Neural crest cell (in vitro differentiated cells): Measurements from ENCODE around the gene FXYD1. TPM values are rescaled to one million over a fixed set of nuclear protein-coding genes. Genes with fewer than 3 reads are reported as not detected.

Experiments used
- DNase-seq: peaks from one replicate; pipeline ENCODE4 v3.0.0; 2021; ENCODE audit warnings: low read depth, mixed read lengths, low spot score
- H3K27ac Mint-ChIP-seq: one replicate; pipeline ENCODE4 v1.8.0; 2021; ENCODE audit warnings: mild to moderate bottlenecking, mixed read lengths; ENCODE audit not compliant: unreplicated experiment
- H3K27me3 Mint-ChIP-seq: 2 replicates; pipeline ENCODE4 v1.8.0; 2021; ENCODE audit warnings: low read depth, mild to moderate bottlenecking, mixed read lengths
- H3K36me3 Mint-ChIP-seq: 2 replicates; pipeline ENCODE4 v1.8.0; 2021; ENCODE audit warnings: low read depth, mild to moderate bottlenecking, mixed read lengths
- H3K4me1 Mint-ChIP-seq: 2 replicates; pipeline ENCODE4 v1.8.0; 2021; ENCODE audit warnings: mixed read lengths
- H3K4me3 Mint-ChIP-seq: one replicate; pipeline ENCODE4 v1.8.0; 2021; ENCODE audit warnings: mild to moderate bottlenecking, mixed read lengths
- H3K9me3 Mint-ChIP-seq: 2 replicates; pipeline ENCODE4 v1.8.0; 2021; ENCODE audit warnings: mixed read lengths
- CTCF ChIP-seq: fragments of 200-600 bp; sonication (generic); conservative IDR thresholded peaks from 2 replicates; pipeline ENCODE4 v1.5.0; 2021; ENCODE audit warnings: antibody characterized with exemption, mild to moderate bottlenecking
- total RNA-seq: library from RNA; stranded (reverse); gene quantifications from 2 replicates; pipeline ENCODE4 v1.2.1, GENCODE V29; 2021

Gene FXYD1
- total RNA-seq, 1 donor from 2014 or later = 4.2 TPM

- Mint-ChIP-seq H3K4me1 (peaks cover 28% of the 10 kb centered on the region), H3K4me3 (no peak overlapping the region), H3K27me3 (no peaks in the 10 kb centered on the region), H3K36me3 (no peaks in the 10 kb centered on the region), H3K9me3 (no peaks in the 10 kb centered on the region), H3K27ac (no peak overlapping the region)
- no peak for TF ChIP-seq CTCF
- DNase-seq = no peak
Observed at GRCh38 chr19:35124098-35125060, 14.2 kb upstream of the FXYD1 start.

GRCh38 chr19:35125270-35125717 lies 13.3 kb upstream of the FXYD1 start:
- H3K27me3 Mint-ChIP-seq = no peaks in the 10 kb centered on the region
- H3K4me1 Mint-ChIP-seq = peaks cover 32% of the 10 kb centered on the region
- no peaks in the 10 kb centered on the region for H3K9me3 Mint-ChIP-seq
- no peak for DNase-seq
- no peak overlapping the region for H3K4me3 Mint-ChIP-seq
- no peak for TF ChIP-seq CTCF
- H3K36me3 Mint-ChIP-seq = no peaks in the 10 kb centered on the region
- peak overlapping the region; percentile 90 for H3K27ac Mint-ChIP-seq

GRCh38 chr19:35125749-35126623 lies 12.6 kb upstream of the FXYD1 start:
- Mint-ChIP-seq H3K9me3 (no peaks in the 10 kb centered on the region), H3K4me3 (no peak overlapping the region), H3K4me1 (peaks cover 32% of the 10 kb centered on the region), H3K27ac (peak overlapping the region; percentile 90), H3K36me3 (no peaks in the 10 kb centered on the region), H3K27me3 (no peaks in the 10 kb centered on the region)
- no peak for DNase-seq
- TF ChIP-seq CTCF = no peak

GRCh38 chr19:35126624-35126959 lies 12.0 kb upstream of the FXYD1 start:
- Mint-ChIP-seq H3K4me1 (peaks cover 32% of the 10 kb centered on the region), H3K27ac (no peak overlapping the region), H3K27me3 (no peaks in the 10 kb centered on the region), H3K36me3 (no peaks in the 10 kb centered on the region), H3K9me3 (no peaks in the 10 kb centered on the region), H3K4me3 (no peak overlapping the region)
- no peak for TF ChIP-seq CTCF
- no peak for DNase-seq

- Mint-ChIP-seq H3K9me3 (peaks cover 8% of the 10 kb centered on the region), H3K4me1 (peaks cover 40% of the 10 kb centered on the region), H3K4me3 (no peak overlapping the region), H3K27me3 (no peaks in the 10 kb centered on the region), H3K27ac (no peak overlapping the region), H3K36me3 (peaks cover 5% of the 10 kb centered on the region)
- no peak for DNase-seq
- TF ChIP-seq CTCF = no peak
Observed at GRCh38 chr19:35127871-35128270, 10.8 kb upstream of the FXYD1 start.
